ENCODE data around the gene BCAM.
"Not testable (repeated sequence)": the region's sequence is repeated elsewhere in the genome, so short reads cannot be mapped to it uniquely, and the experiment has no call there.

The BCAM gene

DNA sequence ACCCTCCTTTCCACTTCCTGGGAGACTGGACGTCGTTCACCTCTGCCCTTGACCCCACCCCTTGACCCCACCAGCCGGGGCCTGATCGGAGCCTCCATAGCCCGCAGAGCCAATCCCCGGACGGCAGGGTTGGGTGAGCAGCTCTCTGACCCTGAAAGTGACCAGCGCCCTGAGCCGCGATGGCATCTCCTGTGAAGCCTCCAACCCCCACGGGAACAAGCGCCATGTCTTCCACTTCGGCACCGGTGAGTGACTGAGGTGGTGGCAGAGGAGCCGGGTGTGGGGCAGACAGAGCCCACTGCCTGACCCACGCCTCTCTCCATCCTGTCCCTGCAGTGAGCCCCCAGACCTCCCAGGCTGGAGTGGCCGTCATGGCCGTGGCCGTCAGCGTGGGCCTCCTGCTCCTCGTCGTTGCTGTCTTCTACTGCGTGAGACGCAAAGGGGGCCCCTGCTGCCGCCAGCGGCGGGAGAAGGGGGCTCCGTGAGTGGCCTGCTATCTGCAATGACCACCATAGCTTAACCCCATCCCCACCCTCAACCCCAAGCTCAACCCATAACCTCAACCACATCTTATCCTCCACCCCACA is 10.4 kb downstream of the BCAM start:
- TF ChIP-seq, protein P1, sequence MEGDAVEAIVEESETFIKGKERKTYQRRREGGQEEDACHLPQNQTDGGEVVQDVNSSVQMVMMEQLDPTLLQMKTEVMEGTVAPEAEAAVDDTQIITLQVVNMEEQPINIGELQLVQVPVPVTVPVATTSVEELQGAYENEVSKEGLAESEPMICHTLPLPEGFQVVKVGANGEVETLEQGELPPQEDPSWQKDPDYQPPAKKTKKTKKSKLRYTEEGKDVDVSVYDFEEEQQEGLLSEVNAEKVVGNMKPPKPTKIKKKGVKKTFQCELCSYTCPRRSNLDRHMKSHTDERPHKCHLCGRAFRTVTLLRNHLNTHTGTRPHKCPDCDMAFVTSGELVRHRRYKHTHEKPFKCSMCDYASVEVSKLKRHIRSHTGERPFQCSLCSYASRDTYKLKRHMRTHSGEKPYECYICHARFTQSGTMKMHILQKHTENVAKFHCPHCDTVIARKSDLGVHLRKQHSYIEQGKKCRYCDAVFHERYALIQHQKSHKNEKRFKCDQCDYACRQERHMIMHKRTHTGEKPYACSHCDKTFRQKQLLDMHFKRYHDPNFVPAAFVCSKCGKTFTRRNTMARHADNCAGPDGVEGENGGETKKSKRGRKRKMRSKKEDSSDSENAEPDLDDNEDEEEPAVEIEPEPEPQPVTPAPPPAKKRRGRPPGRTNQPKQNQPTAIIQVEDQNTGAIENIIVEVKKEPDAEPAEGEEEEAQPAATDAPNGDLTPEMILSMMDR (conservative IDR thresholded peaks at IDR 0.05) = no peak
- no peak for TF ChIP-seq ZFX (IDR thresholded peaks at IDR 0.05)
- H3K27ac ChIP-seq = no peak overlapping the region

DNA sequence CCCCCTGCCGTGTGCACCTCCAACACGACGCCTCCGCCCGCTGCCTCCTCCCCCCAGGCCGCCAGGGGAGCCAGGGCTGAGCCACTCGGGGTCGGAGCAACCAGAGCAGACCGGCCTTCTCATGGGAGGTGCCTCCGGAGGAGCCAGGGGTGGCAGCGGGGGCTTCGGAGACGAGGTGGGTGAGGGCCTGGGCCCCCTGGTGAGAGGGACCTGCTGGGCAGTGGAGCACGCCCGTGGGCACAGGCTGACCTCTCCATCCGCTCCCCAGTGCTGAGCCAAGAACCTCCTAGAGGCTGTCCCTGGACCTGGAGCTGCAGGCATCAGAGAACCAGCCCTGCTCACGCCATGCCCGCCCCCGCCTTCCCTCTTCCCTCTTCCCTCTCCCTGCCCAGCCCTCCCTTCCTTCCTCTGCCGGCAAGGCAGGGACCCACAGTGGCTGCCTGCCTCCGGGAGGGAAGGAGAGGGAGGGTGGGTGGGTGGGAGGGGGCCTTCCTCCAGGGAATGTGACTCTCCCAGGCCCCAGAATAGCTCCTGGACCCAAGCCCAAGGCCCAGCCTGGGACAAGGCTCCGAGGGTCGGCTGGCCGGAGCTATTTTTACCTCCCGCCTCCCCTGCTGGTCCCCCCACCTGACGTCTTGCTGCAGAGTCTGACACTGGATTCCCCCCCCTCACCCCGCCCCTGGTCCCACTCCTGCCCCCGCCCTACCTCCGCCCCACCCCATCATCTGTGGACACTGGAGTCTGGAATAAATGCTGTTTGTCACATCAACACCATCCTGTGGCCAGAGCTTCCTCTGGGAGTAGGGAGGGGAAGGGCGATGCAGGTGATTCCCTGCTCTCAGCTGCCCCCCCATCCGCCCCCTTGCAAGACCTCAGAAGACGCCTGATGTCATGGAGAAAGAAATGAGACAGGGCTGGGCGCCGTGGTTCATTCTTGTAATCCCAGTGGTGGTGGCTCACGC is 12.0 kb downstream of the BCAM start:
- TF ChIP-seq ZFX (IDR thresholded peaks at IDR 0.05) = no peak
- TF ChIP-seq, protein P1 (conservative IDR thresholded peaks at IDR 0.05) = no peak

DNA sequence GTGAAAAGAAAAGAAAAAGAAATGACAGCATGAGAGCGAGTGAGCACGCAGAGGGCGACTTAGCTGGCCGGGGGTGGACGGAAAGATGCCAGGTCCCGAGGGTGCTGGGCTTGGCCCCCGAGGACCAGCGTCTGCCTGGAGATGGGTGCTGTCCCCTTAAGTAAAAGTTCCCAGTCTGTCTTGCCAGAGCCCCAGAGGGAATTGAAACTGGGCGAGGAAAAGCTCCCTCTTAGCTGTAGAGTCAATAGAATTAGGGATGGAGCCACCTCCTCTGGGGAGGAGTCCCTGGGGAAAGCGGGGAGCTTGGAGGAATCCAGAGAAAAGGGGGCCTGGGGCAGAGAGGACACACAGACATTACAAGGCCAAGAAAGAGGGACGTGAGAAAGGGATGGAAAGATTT is 13.3 kb downstream of the BCAM start:
- TF ChIP-seq, protein P1 (conservative IDR thresholded peaks at IDR 0.05) = no peak
- no peak for TF ChIP-seq ZFX (IDR thresholded peaks at IDR 0.05)
- H3K27ac ChIP-seq = no peak overlapping the region

More for the DNA sequence above, 12.0 kb downstream of the BCAM start:
- H3K27ac ChIP-seq = no peak overlapping the region

DNA sequence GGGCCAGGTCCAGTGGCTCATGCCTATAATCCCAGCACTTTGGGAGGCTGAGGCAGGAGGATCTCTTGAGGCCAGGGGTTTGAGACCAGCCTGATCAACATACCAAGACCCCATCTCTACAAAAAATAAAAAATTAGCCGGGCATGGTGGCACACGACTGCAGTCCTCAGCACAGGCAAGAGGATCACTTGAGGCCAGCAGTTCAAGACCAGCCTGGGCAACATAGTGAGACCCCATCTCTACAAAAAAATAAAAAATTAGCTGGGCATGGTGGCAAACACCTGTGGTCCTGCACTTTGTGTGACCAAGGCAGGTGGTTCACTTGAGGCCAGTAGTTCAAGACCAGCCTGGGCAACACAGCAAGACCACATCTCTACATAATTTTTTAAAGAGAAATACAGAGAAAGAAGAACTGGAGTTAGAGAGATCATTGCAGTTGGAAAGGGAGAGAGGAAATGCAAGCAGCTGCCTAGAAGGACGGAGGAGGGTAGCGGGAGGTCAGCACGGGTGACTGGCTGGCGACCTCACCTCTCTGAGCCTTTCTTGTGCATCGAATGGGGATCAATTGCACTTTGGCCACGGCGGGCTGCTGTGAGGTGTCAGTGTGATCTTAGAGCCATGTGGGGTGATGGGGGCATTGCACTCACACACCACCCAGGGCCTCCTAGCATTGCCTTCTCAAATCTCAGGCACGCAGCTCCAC is 13.9 kb downstream of the BCAM start:
- no peak for TF ChIP-seq ZFX (IDR thresholded peaks at IDR 0.05)
- TF ChIP-seq, protein P1 (conservative IDR thresholded peaks at IDR 0.05) = no peak

DNA sequence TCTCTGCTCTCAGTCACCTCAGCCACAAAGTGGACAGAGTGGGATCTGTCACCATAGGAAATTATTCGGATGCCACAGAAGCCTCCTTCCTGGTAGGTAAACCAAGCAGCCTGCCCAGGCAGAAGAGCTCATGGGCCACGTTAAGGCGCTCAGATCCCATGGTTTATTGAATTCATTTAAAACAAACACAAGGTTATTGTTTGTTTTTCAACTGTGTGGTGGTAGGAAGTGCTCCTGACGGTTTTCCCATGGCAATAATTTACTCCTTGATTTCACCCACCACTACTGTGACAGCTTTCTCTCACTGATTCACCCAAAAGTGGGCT is 14.4 kb downstream of the BCAM start:
- no peak for TF ChIP-seq ZFX (IDR thresholded peaks at IDR 0.05)
- TF ChIP-seq, protein P1 (conservative IDR thresholded peaks at IDR 0.05) = no peak
- no peak overlapping the region for H3K27ac ChIP-seq

More for the DNA sequence above, 13.9 kb downstream of the BCAM start:
- no peak overlapping the region for H3K27ac ChIP-seq

DNA sequence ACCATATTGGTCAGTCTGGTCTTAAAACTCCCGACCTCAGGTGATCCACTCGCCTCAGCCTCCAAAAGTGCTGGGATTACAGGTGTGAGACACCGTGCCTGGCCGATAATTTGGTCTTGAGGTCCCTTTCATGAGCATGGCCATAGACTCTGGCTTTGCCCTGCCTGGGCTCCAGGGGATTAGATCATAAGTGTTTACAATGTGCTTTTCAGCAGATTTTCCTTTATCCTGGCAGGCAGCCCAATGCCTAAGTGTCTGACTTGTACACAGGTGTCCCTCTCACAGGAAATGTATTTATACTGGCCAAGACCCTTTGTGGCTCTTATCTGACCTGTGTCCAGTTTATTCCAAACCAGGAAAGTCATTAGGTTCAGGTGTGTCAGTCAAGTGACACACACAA is 15.9 kb downstream of the BCAM start:
- TF ChIP-seq ZFX (IDR thresholded peaks at IDR 0.05) = no peak
- TF ChIP-seq, protein P1 (conservative IDR thresholded peaks at IDR 0.05) = no peak
- no peak overlapping the region for H3K27ac ChIP-seq

DNA sequence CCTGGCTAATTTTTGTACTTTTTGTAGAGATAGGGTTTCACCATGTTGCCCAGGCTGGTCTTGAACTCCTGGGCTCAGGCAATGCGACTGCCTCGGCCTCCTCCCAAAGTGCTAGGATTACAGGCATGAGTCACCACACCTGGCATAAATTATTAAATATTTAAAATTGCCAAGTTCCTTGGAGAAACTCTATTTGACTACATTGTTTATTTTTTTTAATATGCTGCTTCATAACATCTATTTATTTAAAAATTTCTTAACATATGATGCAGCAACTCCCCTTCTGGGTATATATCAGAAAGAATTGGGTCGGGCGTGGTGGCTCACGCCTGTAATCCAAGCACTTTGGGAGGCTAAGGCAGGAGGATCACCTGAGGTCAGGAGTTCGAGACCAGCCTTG is 24.0 kb downstream of the BCAM start:
- not testable (repeated sequence) for H3K27ac ChIP-seq

DNA sequence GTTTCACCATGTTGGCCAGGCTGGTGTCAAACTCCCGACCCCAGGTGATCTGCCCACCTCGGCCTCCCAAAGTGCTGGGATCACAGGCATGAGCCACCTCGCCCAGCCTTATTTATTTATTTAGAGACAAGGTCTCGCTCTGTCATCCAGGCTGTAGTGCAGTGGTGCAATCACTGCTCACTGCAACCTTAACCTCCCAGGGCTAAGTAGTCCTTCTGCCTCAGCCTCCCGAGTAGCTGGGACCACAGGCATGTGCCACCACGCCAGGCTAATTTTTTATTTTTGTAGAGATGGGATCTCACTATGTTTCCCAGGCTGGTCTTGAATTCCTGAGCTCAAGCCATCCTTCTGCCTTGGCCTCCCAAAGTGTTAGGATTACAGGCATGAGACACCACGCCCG is 25.5 kb downstream of the BCAM start:
- not testable (repeated sequence) for H3K27ac ChIP-seq

Data from C4-2B (cell line).